Thoracic aorta (tissue), 2 donors: ENCODE results near the gene C2orf92. TPM values are rescaled to one million over a fixed set of nuclear protein-coding genes. Genes with fewer than 3 reads are reported as not detected.
"Not testable (repeated sequence)": the region's sequence is repeated elsewhere in the genome, so short reads cannot be mapped to it uniquely, and the experiment has no call there.

Source experiments
- ATAC-seq: fragments of 150-250 bp; one replicate; pipeline ENCODE4 v1.8.0; 2017; ENCODE audit warnings: low read depth; ENCODE audit not compliant: insufficient number of reproducible peaks, low FRiP score
- DNase-seq: peaks from one replicate; pipeline ENCODE4 v3.0.0-alpha.2; 2020; ENCODE audit warnings: low spot score
- H3K27ac ChIP-seq, 2 donors: fragments of 200-600 bp; sonication (generic); 1 replicate in 1 of 2; 2 replicates in 1 of 2; pipeline ENCODE4 v1.5.1; 2016; ENCODE audit warnings: mild to moderate bottlenecking in 2 of 2, moderate library complexity in 2 of 2
- H3K27me3 ChIP-seq: fragments of 200-600 bp; sonication (generic); replicated peaks from 2 replicates; pipeline ENCODE4 v1.6.0; 2016; ENCODE audit warnings: mild to moderate bottlenecking; ENCODE audit not compliant: insufficient read depth
- H3K36me3 ChIP-seq: fragments of 200-600 bp; sonication (generic); one replicate; pipeline ENCODE4 v1.5.1; 2016
- H3K4me1 ChIP-seq, 2 donors: fragments of 200-600 bp; sonication (generic); 1 replicate in 1 of 2; 2 replicates in 1 of 2; pipeline versions ENCODE4 v1.5.1 to v1.6.0; 2016; ENCODE audit warnings: low read depth in 2 of 2, mild to moderate bottlenecking in 1 of 2; ENCODE audit not compliant: control insufficient read depth in 1 of 2
- H3K4me3 ChIP-seq: fragments of 200-600 bp; sonication (generic); 2 replicates; pipeline ENCODE4 v1.5.1; 2016; ENCODE audit warnings: mild to moderate bottlenecking
- H3K9me3 ChIP-seq: fragments of 200-600 bp; sonication (generic); 2 replicates; pipeline ENCODE4 v1.5.1; 2016
- total RNA-seq, 2 donors: library from RNA; depleted of rRNA; stranded (reverse); fragments of >200 nt; gene quantifications; one replicate each; pipeline versions ENCODE4 v1.1.0 to v1.2.3, GENCODE V29; 2016
- TF ChIP-seq, protein P1 (sequence below): fragments of 200-600 bp; sonication (generic); IDR thresholded peaks from one replicate; pipeline ENCODE4 v1.5.1; 2019; ENCODE audit warnings: antibody characterized with exemption

C2orf92 gene
- total RNA-seq, 2 donors from 2014 or later: 13.7 to 32.0 TPM

DNA sequence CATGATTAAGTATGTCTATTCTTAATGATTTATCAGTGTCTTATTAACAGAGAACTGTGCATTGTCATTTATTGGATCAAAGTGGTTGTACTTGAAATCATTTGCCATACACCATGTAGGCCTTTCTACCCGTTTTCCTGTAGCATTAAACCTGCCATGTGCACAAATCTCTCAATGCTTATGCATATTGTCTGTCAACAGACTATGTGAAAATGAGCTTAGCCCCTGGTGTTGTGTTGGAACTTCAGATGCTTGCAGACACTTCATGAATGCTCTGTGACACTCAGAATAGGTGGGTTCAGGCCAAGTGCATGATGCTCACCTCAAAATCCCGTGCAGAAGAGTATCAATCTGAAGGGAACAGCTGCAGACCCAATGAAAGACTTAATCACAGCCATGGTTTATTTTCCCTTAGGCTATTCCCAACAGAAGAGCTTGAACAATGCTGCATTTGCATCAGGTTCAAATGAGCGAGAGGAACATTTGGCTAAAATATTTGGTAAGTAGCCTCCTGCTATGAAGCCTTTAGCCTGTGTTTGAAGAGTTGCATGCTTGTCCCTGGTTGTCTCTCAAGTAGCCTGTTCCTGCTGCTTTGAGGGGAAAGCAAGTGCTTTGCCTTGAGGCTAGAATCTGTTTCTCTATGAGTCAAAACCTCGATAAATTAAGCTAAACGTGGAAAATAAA is 6.1 kb downstream of the C2orf92 start:
- TF ChIP-seq, protein P1, sequence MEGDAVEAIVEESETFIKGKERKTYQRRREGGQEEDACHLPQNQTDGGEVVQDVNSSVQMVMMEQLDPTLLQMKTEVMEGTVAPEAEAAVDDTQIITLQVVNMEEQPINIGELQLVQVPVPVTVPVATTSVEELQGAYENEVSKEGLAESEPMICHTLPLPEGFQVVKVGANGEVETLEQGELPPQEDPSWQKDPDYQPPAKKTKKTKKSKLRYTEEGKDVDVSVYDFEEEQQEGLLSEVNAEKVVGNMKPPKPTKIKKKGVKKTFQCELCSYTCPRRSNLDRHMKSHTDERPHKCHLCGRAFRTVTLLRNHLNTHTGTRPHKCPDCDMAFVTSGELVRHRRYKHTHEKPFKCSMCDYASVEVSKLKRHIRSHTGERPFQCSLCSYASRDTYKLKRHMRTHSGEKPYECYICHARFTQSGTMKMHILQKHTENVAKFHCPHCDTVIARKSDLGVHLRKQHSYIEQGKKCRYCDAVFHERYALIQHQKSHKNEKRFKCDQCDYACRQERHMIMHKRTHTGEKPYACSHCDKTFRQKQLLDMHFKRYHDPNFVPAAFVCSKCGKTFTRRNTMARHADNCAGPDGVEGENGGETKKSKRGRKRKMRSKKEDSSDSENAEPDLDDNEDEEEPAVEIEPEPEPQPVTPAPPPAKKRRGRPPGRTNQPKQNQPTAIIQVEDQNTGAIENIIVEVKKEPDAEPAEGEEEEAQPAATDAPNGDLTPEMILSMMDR: no peak
- H3K9me3 ChIP-seq: no peaks in the 10 kb centered on the region
- no peaks in the 10 kb centered on the region for H3K4me1 ChIP-seq
- no peak overlapping the region for H3K4me3 ChIP-seq
- DNase-seq (no peak), ATAC-seq (no peak)
- no peak overlapping the region for H3K27ac ChIP-seq
- H3K27me3 ChIP-seq: no peaks in the 10 kb centered on the region
- H3K36me3 ChIP-seq: no peaks in the 10 kb centered on the region

DNA sequence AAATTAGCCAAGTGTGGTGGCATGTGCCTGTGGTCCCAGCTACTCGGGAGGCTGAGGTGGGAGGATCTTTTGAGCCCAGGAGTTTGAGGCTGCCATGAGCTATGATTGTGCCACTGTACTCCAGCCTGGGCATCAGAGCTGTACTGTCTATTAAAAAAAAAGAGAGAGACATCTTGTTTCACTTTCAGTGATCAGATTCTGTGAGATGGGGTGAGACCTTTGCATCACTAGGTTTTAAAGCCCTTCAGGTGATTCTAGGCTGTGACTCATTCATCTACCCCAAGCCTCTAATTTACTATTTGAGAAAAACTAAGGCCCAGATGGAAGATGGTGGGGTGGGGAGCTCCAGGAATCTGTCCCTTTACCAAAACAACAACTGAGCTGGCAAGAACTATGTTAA is 7.1 kb downstream of the C2orf92 start:
- no peaks in the 10 kb centered on the region for H3K36me3 ChIP-seq
- ATAC-seq (no peak), DNase-seq (no peak)
- no peaks in the 10 kb centered on the region for H3K9me3 ChIP-seq
- no peaks in the 10 kb centered on the region for H3K27me3 ChIP-seq
- no peak overlapping the region for H3K4me3 ChIP-seq
- TF ChIP-seq, protein P1: no peak
- no peak overlapping the region for H3K27ac ChIP-seq
- peaks cover 0 to under 1% of the 10 kb centered on the region in 2 donors for H3K4me1 ChIP-seq

GRCh38 chr2:97677480-97677879 is 8.0 kb downstream of the C2orf92 start:
- no peak overlapping the region for H3K4me3 ChIP-seq
- H3K36me3 ChIP-seq: no peaks in the 10 kb centered on the region
- no peaks in the 10 kb centered on the region for H3K27me3 ChIP-seq
- H3K4me1 ChIP-seq: peaks cover 0 to 9% of the 10 kb centered on the region in 2 donors
- H3K9me3 ChIP-seq: no peaks in the 10 kb centered on the region
- no peak for ATAC-seq
- no peak overlapping the region for H3K27ac ChIP-seq
- no peak for DNase-seq
- TF ChIP-seq, protein P1: no peak

DNA sequence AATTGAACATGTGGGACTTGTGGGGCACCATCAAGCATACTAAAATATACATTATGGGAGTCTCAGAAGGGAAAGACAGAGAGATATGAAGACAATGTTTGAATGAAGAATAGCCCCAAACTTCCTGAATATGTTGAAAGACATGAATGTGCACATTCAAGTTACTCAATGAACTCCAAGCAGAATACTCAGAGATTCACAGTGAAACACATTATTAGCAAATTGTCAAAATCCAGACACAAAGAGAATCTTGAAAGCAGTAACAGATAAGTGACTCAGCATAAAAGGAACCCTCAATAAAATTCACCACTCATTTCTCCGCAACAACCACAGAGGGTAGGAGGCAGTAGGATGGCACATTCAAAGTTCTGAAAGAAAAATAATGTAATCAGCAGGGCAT is 8.8 kb downstream of the C2orf92 start:
- no peak for DNase-seq
- TF ChIP-seq, protein P1: no peak
- Histone ChIP-seq H3K9me3 (no peaks in the 10 kb centered on the region), H3K27me3 (no peaks in the 10 kb centered on the region), H3K27ac (no peak overlapping the region), H3K36me3 (no peaks in the 10 kb centered on the region), H3K4me1 (peaks cover 0 to 13% of the 10 kb centered on the region in 2 donors), H3K4me3 (no peak overlapping the region)
- no peak for ATAC-seq

DNA sequence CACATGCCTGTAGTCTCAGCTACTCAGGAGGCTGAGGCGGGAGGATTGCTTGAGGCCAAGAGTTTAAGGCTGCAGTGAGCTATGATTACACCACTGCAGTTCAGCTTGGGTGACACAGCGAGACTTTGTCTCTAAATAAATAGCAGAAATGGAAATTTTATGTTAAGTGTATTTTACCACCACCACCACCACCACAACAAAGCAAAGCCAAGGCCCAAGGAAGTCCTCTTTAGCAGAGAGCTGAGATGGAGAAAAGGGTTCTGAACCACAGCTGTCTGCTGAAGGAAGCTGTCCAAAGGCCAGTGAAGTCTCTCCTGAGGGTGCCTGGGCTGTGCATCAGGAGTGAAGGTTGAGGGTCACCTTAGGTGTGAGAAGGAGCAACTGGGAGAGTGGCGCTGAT is 17.7 kb downstream of the C2orf92 start:
- not testable (repeated sequence) for ATAC-seq, H3K9me3 ChIP-seq, H3K27me3 ChIP-seq

More for the DNA sequence above, 17.7 kb downstream of the C2orf92 start:
- not testable (repeated sequence) for H3K27ac ChIP-seq, H3K4me1 ChIP-seq, H3K4me3 ChIP-seq, DNase-seq, H3K36me3 ChIP-seq
